ENCODE results near the gene BRD3.

Gene BRD3

GRCh38 chr9:134066526-134066912 lies 1.3 kb downstream of the BRD3 start:
- no peak for DNase-seq

- DNase-seq = no peak
Observed at GRCh38 chr9:134065612-134066419, 2.0 kb downstream of the BRD3 start.

GRCh38 chr9:134064711-134065110 lies 3.1 kb downstream of the BRD3 start:
- DNase-seq = no peak

- no peak for DNase-seq
Observed at GRCh38 chr9:134063571-134064450, 4.0 kb downstream of the BRD3 start.

GRCh38 chr9:134063088-134063570 lies 4.7 kb downstream of the BRD3 start:
- no peak for DNase-seq

GRCh38 chr9:134062461-134063087 lies 5.3 kb downstream of the BRD3 start:
- DNase-seq = no peak

GRCh38 chr9:134061688-134062371 lies 6.0 kb downstream of the BRD3 start:
- no peak for DNase-seq

- no peak for DNase-seq
Observed at GRCh38 chr9:134061019-134061687, 6.7 kb downstream of the BRD3 start.

- no peak for DNase-seq
Observed at GRCh38 chr9:134060546-134060945, 7.3 kb downstream of the BRD3 start.

GRCh38 chr9:134059661-134060395 lies 8.0 kb downstream of the BRD3 start:
- no peak for DNase-seq

GRCh38 chr9:134059188-134059641 lies 8.6 kb downstream of the BRD3 start:
- DNase-seq = no peak

- DNase-seq = no peak
Observed at GRCh38 chr9:134058716-134059115, 9.1 kb downstream of the BRD3 start.

GRCh38 chr9:134057751-134058701 lies 9.8 kb downstream of the BRD3 start:
- no peak for DNase-seq

- DNase-seq = no peak
Observed at GRCh38 chr9:134057307-134057657, 10.5 kb downstream of the BRD3 start.

GRCh38 chr9:134056483-134057306 lies 11.1 kb downstream of the BRD3 start:
- no peak for DNase-seq

GRCh38 chr9:134055981-134056461 lies 11.8 kb downstream of the BRD3 start:
- no peak for DNase-seq

GRCh38 chr9:134054891-134055811 lies 12.7 kb downstream of the BRD3 start:
- no peak for DNase-seq
